Measurements from ENCODE around the gene PITPNB.

The PITPNB gene

GRCh38 chr22:27918341-27919221 lies 475 bp downstream of the PITPNB start:
- peak in 2 of 3 experiments; percentile 43 to 64 for DNase-seq

- DNase-seq: no peak
These were observed 3.1 kb downstream of the PITPNB start for GRCh38 chr22:27915986-27916385.

- no peak for DNase-seq
These were observed 5.8 kb downstream of the PITPNB start for GRCh38 chr22:27913162-27913741.

GRCh38 chr22:27912101-27912500 lies 7.0 kb downstream of the PITPNB start:
- DNase-seq: no peak

GRCh38 chr22:27911330-27911729 lies 7.7 kb downstream of the PITPNB start:
- DNase-seq: peak in 1 of 3 experiments; percentile 0

GRCh38 chr22:27906241-27906640 lies 12.8 kb downstream of the PITPNB start:
- no peak for DNase-seq

GRCh38 chr22:27905653-27906052 lies 13.4 kb downstream of the PITPNB start:
- DNase-seq: no peak

GRCh38 chr22:27903805-27904473 lies 15.1 kb downstream of the PITPNB start:
- no peak for DNase-seq

GRCh38 chr22:27900153-27900552 lies 18.9 kb downstream of the PITPNB start:
- no peak for DNase-seq

GRCh38 chr22:27896245-27896644 lies 22.8 kb downstream of the PITPNB start:
- DNase-seq: no peak

GRCh38 chr22:27895600-27895999 lies 23.5 kb downstream of the PITPNB start:
- DNase-seq: no peak

GRCh38 chr22:27892811-27893210 lies 26.2 kb downstream of the PITPNB start:
- no peak for DNase-seq

- DNase-seq: no peak
These were observed 27.0 kb downstream of the PITPNB start for GRCh38 chr22:27892064-27892463.

- DNase-seq: no peak
These were observed 30.7 kb downstream of the PITPNB start for GRCh38 chr22:27888310-27888709.

GRCh38 chr22:27886843-27887151 lies 32.3 kb downstream of the PITPNB start:
- no peak for DNase-seq

- DNase-seq: peak; percentile 0 to 43 (median 5)
These were observed 32.8 kb downstream of the PITPNB start for GRCh38 chr22:27885977-27886842.

- peak in 1 of 3 experiments; percentile 13 for DNase-seq
These were observed 35.3 kb downstream of the PITPNB start for GRCh38 chr22:27883656-27884350.

- DNase-seq: no peak
These were observed 36.4 kb downstream of the PITPNB start for GRCh38 chr22:27882507-27883290.

GRCh38 chr22:27881421-27881820 lies 37.6 kb downstream of the PITPNB start:
- no peak for DNase-seq

- DNase-seq: peak; percentile 3 to 60 (median 30)
These were observed 38.2 kb downstream of the PITPNB start for GRCh38 chr22:27880778-27881394.

GRCh38 chr22:27879923-27880322 lies 39.1 kb downstream of the PITPNB start:
- peak in 1 of 3 experiments; percentile 6 for DNase-seq

All from NCI-H1417 (cell line).